Heart left ventricle (tissue), 13 donors: ENCODE measurements around the gene SYNPO.

Experiments used
- CTCF ChIP-seq, 12 donors: fragments of 200-600 bp; sonication (generic) in 4 of 12; IDR thresholded peaks; one replicate each; pipeline versions ENCODE4 v1.5.0 to v1.8.0; 2018 to 2022; ENCODE audit warnings: antibody characterized with exemption in 12 of 12, mild to moderate bottlenecking in 5 of 12
- POLR2A ChIP-seq, 2 donors: fragments of 450-650 bp; IDR thresholded peaks; one replicate each; pipeline ENCODE4 v1.6.1; 2017; ENCODE audit warnings: antibody characterized with exemption in 2 of 2, mild to moderate bottlenecking in 2 of 2, moderate library complexity in 2 of 2
- donor health status: ischemic (EF 13 %, LVEDD 7.1; RV severe dilation, severe dysfunction).
- donor health status: DM: no; HTN: yes; CAD: no.
- donor health status: DM: no; HTN: no; CAD: no.
- donor health status: ischemic (EF 25% LVEDD 6.9; RV normal size, moderate dysfunction).
- donor health status: ischemic (EF 25% LVEDD 5.7; RV mildly dilated, moderate dysfunction).
- donor health status: ischemic (EF 35%, LVEDD 5.7; RV mildly dilated, moderate dysfunction).
- donor health status: nonischemic (EF 11% LVEDD 7.7; RV severe dilation, severe dysfunction).
- donor health status: DM: yes; HTN: yes; CAD: no.
- donor health status: PGD.
- donor health status: ischemic (EF 29% LVEDD 5.4; RV normal size, mild dysfunction).
- donor health status: nonischemic (EF 23%, LVEDD 6.1; RV moderate dilation, normal function).

DNA sequence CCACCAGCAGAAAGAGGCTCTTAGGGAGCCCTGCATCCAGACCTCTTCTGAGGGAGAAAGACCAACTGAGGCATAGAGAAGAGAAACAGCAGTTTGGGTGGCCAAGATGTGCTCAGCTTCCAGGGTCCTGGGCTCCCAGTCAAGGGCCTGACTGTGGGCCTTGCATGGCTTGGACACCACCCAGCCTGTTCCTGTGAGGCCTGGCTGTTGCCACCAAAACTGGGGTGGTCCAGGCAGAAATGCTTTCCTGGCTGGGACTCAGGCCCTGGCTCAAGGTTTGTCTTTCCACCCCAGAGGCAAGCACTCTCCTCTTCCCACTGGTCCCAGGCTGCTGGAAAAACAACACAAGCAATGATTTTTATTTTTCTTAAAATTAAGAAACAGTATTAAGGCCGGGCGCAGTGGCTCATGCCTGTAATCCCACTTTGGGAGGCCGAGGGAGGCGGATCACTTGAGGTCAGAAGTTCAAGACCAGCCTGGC, 33.9 kb downstream of the SYNPO start:
- TF ChIP-seq CTCF (IDR thresholded peaks at IDR 0.05) (no peak), POLR2A (IDR thresholded peaks at IDR 0.05) (no peak)
